Right hindlimb (tissue), 1 donor: ENCODE data around the gene AKT1S1.

Experiments
- DNase-seq: peaks from one replicate; pipeline ENCODE4 v3.0.0-alpha.2; 2018

AKT1S1 gene

DNA sequence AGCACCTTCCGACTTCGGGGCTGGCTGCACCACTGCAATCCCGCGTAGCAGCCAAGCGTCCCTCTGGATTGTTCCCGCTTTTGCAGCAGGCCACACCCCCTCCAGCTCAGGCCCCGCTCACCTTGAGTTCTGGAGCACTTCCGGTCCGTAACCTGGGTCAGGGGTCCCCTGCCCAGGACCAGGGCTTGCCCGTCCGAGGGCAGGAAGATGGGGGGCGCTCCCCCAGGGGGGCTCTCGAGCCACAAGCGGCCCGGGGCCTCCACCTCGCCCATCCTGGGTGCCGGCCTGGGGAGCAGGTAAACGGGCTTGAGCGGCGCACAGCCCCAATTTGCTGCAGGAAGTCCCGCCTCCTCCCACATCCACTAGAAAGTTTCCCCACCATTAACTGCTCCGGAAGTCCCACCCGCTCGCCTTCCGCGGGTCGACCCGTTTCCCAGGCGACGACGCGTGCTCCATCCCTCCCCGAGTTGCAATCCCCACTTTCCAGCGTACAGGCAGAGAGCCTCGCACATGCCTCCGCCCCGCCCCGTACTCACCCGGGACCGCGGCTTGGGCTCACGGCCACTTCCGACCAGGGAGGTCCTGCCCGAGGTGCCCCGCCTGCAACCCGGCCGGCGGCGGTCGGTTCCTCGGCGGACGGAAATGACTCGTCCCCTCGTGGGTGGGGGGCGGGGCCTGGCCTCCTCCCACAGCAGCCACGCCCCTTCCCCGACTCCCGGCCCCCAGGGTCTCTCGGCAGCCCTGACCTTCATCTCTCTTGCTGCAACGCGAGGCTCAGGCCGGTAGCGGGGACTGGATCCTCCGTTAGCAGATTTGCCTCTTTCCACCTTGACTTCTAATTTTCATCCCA, 10.0 kb downstream of the AKT1S1 start, which contains the start of gene PNKP:
TSS of gene PNKP (minus strand) at position 644 of the 850 bp plus-strand sequence. CDS start at position 272, 372 bp downstream.
- DNase-seq = peak; percentile 96

- DNase-seq = no peak
Measured at GRCh38 chr19:49864890-49865289, 12.3 kb downstream of the AKT1S1 start.

GRCh38 chr19:49863935-49864320, 13.2 kb downstream of the AKT1S1 start:
- peak; percentile 24 for DNase-seq

- no peak for DNase-seq
Measured at GRCh38 chr19:49863254-49863934, 13.8 kb downstream of the AKT1S1 start.

GRCh38 chr19:49862391-49863253, 14.5 kb downstream of the AKT1S1 start:
- DNase-seq = peak; percentile 39

- peak; percentile 25 for DNase-seq
Measured at GRCh38 chr19:49861541-49862378, 15.4 kb downstream of the AKT1S1 start.

DNA sequence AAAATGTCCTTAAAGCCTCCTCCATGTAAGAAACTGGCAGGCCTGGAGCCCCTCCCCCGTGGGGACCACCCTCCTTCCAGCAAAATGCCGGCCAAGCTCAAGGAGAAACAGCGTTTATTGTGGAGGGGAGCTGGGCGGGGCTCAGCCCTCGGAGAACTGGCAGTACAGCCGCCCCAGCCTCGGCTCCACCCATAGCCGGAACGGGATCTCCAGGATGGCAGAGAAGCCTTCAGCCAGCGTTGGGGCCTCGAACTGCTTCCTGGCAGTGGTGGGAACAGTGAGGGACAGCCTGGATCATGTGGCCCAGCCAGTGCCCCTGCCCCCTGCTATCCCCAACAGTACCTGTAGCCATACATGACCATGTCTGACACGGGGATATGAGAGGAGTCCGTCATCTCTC, 16.0 kb downstream of the AKT1S1 start:
- DNase-seq = peak; percentile 76

DNA sequence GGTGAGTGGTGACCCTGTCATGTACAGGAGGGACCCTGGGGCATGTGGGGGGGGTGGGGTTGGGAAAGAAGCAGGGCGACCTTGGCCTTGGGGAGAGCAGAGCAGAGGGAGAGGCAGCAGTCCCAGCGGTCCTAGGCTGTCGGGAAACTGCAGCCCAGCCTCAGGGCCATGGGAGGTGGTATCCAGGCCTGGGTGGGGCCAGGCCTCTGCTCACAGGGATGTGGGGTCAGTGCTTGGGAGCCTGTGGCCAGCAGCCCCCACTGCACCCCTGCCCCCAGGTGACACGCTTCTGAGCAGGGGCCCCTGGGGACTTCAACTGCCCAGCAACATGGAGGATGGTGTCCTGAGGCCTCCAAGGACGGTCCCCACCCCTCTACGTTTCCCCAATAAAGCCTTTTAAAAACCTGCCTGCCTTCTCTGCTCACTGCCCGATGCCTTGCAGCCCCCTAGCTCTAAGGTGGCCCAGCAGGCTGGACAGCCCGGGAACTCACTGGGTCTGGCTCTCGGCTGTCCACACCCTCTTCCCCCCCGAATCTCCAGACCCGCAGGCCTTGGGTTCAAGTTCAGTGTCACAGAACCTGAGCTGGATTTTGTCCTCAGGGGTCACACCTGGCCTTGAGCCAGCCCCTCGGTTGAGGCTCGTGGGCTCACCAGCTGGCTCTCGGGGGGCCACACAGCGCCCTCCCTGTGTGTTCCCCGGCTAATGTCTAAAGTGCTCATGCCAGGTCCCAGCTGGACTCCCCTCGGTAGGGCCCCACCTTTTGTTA, 16.6 kb downstream of the AKT1S1 start:
- DNase-seq = no peak

- no peak for DNase-seq
Measured at GRCh38 chr19:49859682-49860335, 17.3 kb downstream of the AKT1S1 start.

DNA sequence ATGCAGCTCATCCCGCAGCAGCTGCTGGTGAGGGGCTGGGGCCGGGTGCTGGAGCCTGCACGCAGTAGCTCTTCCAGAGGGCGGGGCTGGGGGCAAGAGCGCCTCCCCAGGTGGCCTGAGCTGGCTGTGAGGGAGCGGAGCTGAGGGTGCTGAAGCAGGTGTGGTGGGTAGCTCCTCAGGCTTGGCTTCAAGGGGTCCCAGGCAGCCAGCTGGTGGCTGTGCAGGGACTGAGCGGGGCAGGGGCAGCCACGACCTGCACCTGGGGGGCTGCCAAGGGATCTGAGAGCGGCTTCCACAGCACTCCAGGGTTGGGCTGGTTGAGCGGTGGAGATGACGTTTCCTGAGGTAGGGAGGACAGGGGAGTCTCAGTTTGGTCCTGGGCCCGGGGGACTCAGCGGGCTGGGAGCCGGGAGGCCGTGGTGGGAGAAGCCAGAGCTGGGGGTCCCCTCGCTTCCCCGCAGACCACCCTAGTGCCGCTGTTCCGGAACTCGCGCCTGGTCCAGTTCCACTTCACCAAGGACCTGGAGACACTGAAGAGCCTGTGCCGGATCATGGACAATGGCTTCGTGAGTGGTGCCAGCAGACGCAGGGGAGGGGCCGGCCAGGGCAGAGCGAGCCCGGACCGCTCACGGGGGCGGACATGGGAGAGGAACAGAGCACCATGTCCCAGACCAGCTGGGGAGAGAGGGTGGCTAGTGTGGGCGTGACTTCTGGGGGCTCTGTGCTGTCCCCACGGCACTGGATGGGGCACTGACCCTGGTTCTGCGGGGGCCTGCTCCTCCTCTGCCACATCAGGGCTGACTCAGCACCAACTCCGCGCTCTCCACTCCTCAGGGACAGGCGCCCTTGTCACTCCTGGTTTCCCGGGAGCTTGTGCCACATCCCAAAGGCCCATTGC, 18.8 kb downstream of the AKT1S1 start:
- DNase-seq = peak; percentile 29

DNA sequence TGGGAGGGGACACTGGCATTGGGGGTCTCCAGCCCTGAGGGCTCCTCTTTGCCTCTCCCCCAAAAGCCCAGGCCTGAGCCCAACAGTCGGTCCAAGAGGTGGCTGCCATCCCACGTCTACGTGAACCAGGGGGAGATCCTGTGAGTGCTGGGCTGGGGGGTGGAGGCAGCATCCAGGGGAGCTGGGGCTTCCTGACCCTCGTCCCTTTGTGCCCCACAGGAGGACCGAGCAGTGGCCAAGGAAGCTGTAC, 19.4 kb downstream of the AKT1S1 start:
- DNase-seq = no peak

- peak; percentile 33 for DNase-seq
Measured at GRCh38 chr19:49857061-49857837, 19.9 kb downstream of the AKT1S1 start.

DNA sequence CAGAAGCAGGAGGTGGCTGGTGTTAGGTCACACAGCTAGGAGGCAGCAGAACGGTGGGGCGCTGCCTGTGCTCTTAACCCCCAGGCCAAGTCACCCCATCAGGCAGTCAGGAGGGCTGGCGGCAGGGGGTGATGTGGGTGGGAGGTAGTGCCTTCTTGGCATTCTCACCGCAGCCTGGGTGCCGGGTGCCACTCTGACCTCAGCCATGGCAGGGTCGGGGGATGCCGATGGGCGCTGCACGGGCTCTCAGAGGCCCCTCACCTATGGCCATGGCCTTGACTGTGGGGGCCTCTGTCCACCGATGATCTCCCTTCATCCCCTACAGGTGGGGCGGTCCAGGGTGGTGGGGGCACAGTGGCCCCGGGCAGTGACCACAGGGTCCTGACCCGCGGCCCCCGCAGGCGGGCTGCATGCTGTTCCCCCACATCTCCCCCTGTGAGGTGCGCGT, 20.6 kb downstream of the AKT1S1 start:
- DNase-seq = no peak

DNA sequence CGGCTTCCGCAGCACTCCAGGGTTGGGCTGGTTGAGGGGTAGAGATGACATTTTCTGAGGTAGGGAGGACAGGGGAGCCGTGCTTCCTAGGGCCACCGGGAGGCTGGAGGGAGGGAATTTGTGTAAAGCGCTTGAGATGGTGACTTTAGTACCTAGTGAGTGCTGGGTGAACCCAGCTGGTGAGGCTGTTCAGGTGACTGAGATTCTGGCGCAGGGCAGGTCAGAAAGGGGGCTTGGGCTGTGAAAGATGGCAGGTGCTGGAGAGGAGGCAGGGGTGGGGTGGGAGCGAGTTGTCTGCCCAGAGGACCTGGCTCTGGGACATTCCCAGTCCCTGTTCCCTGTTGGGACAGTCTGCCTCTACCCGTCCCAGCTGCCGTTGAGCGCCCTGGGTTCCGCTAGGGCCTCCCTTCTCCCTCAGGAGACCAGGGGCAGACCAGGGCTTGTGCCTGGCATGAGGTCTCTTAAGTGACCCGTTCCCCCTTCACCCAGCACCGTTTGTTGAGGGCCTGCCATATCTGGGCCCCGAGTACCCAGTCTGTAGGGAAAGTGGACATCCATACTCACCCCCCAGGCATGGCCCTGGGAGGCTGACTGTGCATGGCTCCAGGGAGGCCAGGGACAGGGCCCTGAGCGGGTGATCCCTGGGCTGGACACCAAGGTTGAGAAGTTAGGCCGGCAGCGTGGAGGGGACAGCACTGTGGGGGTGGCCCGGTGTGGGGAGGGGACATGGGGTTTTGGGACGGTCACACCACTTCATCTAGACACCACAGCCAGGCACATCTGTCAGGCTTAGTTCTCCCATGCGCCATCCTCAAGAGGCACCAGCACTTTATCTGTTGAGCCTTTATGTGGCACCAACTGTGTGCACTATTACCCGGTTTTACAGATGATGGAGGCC, 21.2 kb downstream of the AKT1S1 start:
- no peak for DNase-seq

GRCh38 chr19:49855277-49855675, 21.9 kb downstream of the AKT1S1 start:
- DNase-seq = no peak

GRCh38 chr19:49854378-49855263, 22.5 kb downstream of the AKT1S1 start:
- DNase-seq = no peak

DNA sequence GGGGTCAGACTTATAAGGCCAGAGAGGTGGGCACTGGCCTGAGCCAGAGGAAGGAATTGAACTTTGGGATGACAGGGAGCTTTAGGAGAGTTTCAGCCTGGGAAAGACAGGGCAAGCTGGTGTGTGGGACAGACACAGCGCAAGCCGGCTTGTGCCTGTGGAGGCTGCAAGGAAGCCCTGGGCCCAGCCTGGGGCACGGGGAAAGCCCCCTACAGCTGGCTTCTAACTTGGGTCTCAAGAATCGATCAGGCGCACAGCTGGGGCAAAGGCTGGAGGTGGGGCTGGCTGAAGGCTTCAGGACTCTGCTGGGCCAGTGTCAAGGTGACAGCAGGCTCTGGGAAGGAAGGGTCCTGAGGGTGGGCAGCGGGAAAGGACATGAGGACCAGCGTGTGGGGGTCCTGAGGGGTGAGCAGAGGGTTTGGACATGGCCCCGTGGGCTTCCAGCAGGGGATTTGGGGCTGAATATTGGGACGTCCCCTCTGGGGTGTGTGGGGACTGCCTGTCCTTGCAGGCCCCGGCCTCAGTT, 23.2 kb downstream of the AKT1S1 start:
- DNase-seq = no peak
